Thymus (tissue), 11 donors: ENCODE measurements around the gene GPHB5. TPM values are rescaled to one million over a fixed set of nuclear protein-coding genes. Genes with fewer than 3 reads are reported as not detected.

Source experiments
- DNase-seq, 9 donors: peaks; one replicate each; pipeline ENCODE4 v3.0.0-alpha.2; 2013; ENCODE audit warnings: low spot score in 9 of 9, low read depth in 6 of 9, missing footprints in 1 of 9
- H3K27ac ChIP-seq, 2 donors: one replicate each; pipeline ENCODE4 v1.5.1; 2013; ENCODE audit warnings: control low read depth in 1 of 2, low read depth in 1 of 2, low read length in 1 of 2, mild to moderate bottlenecking in 1 of 2, moderate library complexity in 1 of 2
- H3K27me3 ChIP-seq, 2 donors: one replicate each; pipeline ENCODE4 v1.5.1; 2013; ENCODE audit warnings: low read length in 1 of 2; ENCODE audit not compliant: control insufficient read depth in 2 of 2, insufficient read depth in 1 of 2
- H3K36me3 ChIP-seq, 2 donors: one replicate each; pipeline ENCODE4 v1.5.1; 2013; ENCODE audit warnings: low read length in 1 of 2, mild to moderate bottlenecking in 1 of 2, moderate library complexity in 1 of 2; ENCODE audit not compliant: control insufficient read depth in 2 of 2, insufficient read depth in 2 of 2
- H3K4me1 ChIP-seq, 2 donors: one replicate each; pipeline ENCODE4 v1.5.1; 2013; ENCODE audit warnings: low read length in 2 of 2; ENCODE audit not compliant: control insufficient read depth in 2 of 2, insufficient read depth in 2 of 2
- H3K4me3 ChIP-seq, 2 donors: one replicate each; pipeline ENCODE4 v1.5.1; 2013; ENCODE audit warnings: low read length in 2 of 2, control low read depth in 1 of 2, mild to moderate bottlenecking in 1 of 2
- H3K9me3 ChIP-seq, 2 donors: one replicate each; pipeline ENCODE4 v1.5.1; 2013; ENCODE audit warnings: low read length in 1 of 2, mild to moderate bottlenecking in 1 of 2; ENCODE audit not compliant: control insufficient read depth in 2 of 2, insufficient read depth in 1 of 2
- WGBS: extraction: QIAGEN DNeasy Blood & Tissue Kit; methylation state at CpG from one replicate; pipeline ENCODE4 v1.1.7; 2013; 5-methylcytosine and 5-hydroxymethylcytosine counted together
- polyA plus RNA-seq: library from polyadenylated mRNA; stranded (reverse); fragments of 200-250 nt; gene quantifications from one replicate; pipeline ENCODE4 v1.2.3, GENCODE V29; 2013
- total RNA-seq: library from RNA; stranded (reverse); fragments of 120-200 nt; gene quantifications from one replicate; pipeline ENCODE4 v1.2.4, GENCODE V29; 2013
- donor health status: healthy.

The GPHB5 gene
- total and polyA plus RNA-seq, 2 donors = 0.34 TPM; not detected in 1

GRCh38 chr14:63273717-63274655, 44.7 kb downstream of the GPHB5 start:
- Histone ChIP-seq H3K36me3 (no peaks in the 10 kb centered on the region), H3K27ac (no peak overlapping the region), H3K27me3 (no peaks in the 10 kb centered on the region), H3K4me3 (no peak overlapping the region), H3K9me3 (no peaks in the 10 kb centered on the region), H3K4me1 (no peaks in the 10 kb centered on the region)
- no peak for DNase-seq
- 91% methylated on average over 8 of the region's 8 CpGs for WGBS

GRCh38 chr14:63273129-63273528, 45.6 kb downstream of the GPHB5 start:
- 86% methylated on average over 3 of the region's 3 CpGs for WGBS
- no peaks in the 10 kb centered on the region for H3K9me3 ChIP-seq
- H3K4me3 ChIP-seq = no peak overlapping the region
- no peaks in the 10 kb centered on the region for H3K4me1 ChIP-seq
- no peaks in the 10 kb centered on the region for H3K27me3 ChIP-seq
- no peak overlapping the region for H3K27ac ChIP-seq
- no peak for DNase-seq
- no peaks in the 10 kb centered on the region for H3K36me3 ChIP-seq

GRCh38 chr14:63269561-63270225, 49.0 kb downstream of the GPHB5 start:
- H3K4me3 ChIP-seq = no peak overlapping the region
- H3K27ac ChIP-seq = no peak overlapping the region
- H3K36me3 ChIP-seq = no peaks in the 10 kb centered on the region
- WGBS = 96% methylated on average over 11 of the region's 11 CpGs
- no peaks in the 10 kb centered on the region for H3K4me1 ChIP-seq
- no peaks in the 10 kb centered on the region for H3K9me3 ChIP-seq
- no peak for DNase-seq
- no peaks in the 10 kb centered on the region for H3K27me3 ChIP-seq

GRCh38 chr14:63268771-63269170, 50.0 kb downstream of the GPHB5 start:
- no peak overlapping the region for H3K27ac ChIP-seq
- 97% methylated on average over 5 of the region's 5 CpGs for WGBS
- no peaks in the 10 kb centered on the region for H3K4me1 ChIP-seq
- no peaks in the 10 kb centered on the region for H3K36me3 ChIP-seq
- no peak for DNase-seq
- H3K4me3 ChIP-seq = no peak overlapping the region
- no peaks in the 10 kb centered on the region for H3K9me3 ChIP-seq
- no peaks in the 10 kb centered on the region for H3K27me3 ChIP-seq

GRCh38 chr14:63267171-63267570, 51.6 kb downstream of the GPHB5 start:
- WGBS = 76% methylated on average over 3 of the region's 3 CpGs
- Histone ChIP-seq H3K9me3 (no peaks in the 10 kb centered on the region), H3K4me1 (no peaks in the 10 kb centered on the region), H3K36me3 (no peaks in the 10 kb centered on the region), H3K27me3 (no peaks in the 10 kb centered on the region), H3K27ac (peak overlapping the region in 1 of 2 donors; percentile 54), H3K4me3 (no peak overlapping the region)
- DNase-seq = no peak

- Histone ChIP-seq H3K4me1 (no peaks in the 10 kb centered on the region), H3K36me3 (no peaks in the 10 kb centered on the region), H3K4me3 (no peak overlapping the region), H3K27me3 (no peaks in the 10 kb centered on the region), H3K9me3 (no peaks in the 10 kb centered on the region), H3K27ac (peak overlapping the region in 1 of 2 donors; percentile 60)
- 84% methylated on average over 1 of the region's 1 CpG for WGBS
- DNase-seq = peak in 1 of 9 donors; percentile 13
Measured at GRCh38 chr14:63266106-63266505, 52.6 kb downstream of the GPHB5 start.

Other genes with a start within 250 kb of the GPHB5 start
- gene RHOJ, start 114.5 kb downstream of the GPHB5 start, total RNA-seq = 1.0 TPM
- 6.0 TPM for gene RHOJ, start 114.5 kb downstream of the GPHB5 start, polyA plus RNA-seq
- 10.4 TPM for gene PPP2R5E, start 224.4 kb upstream of the GPHB5 start, total RNA-seq
- 14.6 TPM for gene PPP2R5E, start 224.4 kb upstream of the GPHB5 start, polyA plus RNA-seq